Measurements from ENCODE around the gene GJD4. TPM values are rescaled to one million over a fixed set of nuclear protein-coding genes. Genes with fewer than 3 reads are reported as not detected.

GJD4 gene
- total and polyA plus RNA-seq, 2 donors (not counting 3 experiments of a cell fraction or from before 2014, with no cell fraction given): not detected

GRCh38 chr10:35626971-35627507 is 21.9 kb downstream of the GJD4 start:
- no peaks in the 10 kb centered on the region for H3K36me3 ChIP-seq (ENCODE audit: control insufficient read depth in 2 of 2, extremely low read depth in 1 of 2, insufficient read depth in 2 of 2, low read length in 2 of 2)
- no peaks in the 10 kb centered on the region for H3K9me1 ChIP-seq (replicated peaks; ENCODE audit: control insufficient read depth, extremely low read depth, insufficient read depth, low read length)
- ChIA-PET CTCF (interaction anchor here (0.7 to 1.5 kb wide), 5 partner anchors 8 to 1152 kb away, joined by 3 to 7 read pairs (median 4); no protein-coding TSS in a partner anchor), POLR2A (no interaction called here)
- peak; percentile 19 for TF ChIP-seq JUN (IDR thresholded peaks at IDR 0.05; ENCODE audit: borderline replicate concordance, insufficient read depth, insufficient read length, low read depth)
- TF ChIP-seq FOS (IDR thresholded peaks at IDR 0.05; ENCODE audit: borderline replicate concordance, insufficient read depth, low read length): peak; percentile 74
- no peak for TF ChIP-seq MAX (IDR thresholded peaks at IDR 0.05; ENCODE audit: insufficient read depth, insufficient read length)
- TF ChIP-seq POLR2A (IDR thresholded peaks at IDR 0.05; ENCODE audit: low read depth, low read length): no peak
- no peak for TF ChIP-seq POLR2AphosphoS5 (IDR thresholded peaks at IDR 0.05; ENCODE audit: insufficient read depth, low read depth, low read length)
- no peak for TF ChIP-seq MYC (IDR thresholded peaks at IDR 0.05; ENCODE audit: low read depth, low read length)
- TF ChIP-seq GATA2 (IDR thresholded peaks at IDR 0.05; ENCODE audit: insufficient read depth, insufficient read length, low read depth, low read length): no peak
- TF ChIP-seq, protein P1, sequence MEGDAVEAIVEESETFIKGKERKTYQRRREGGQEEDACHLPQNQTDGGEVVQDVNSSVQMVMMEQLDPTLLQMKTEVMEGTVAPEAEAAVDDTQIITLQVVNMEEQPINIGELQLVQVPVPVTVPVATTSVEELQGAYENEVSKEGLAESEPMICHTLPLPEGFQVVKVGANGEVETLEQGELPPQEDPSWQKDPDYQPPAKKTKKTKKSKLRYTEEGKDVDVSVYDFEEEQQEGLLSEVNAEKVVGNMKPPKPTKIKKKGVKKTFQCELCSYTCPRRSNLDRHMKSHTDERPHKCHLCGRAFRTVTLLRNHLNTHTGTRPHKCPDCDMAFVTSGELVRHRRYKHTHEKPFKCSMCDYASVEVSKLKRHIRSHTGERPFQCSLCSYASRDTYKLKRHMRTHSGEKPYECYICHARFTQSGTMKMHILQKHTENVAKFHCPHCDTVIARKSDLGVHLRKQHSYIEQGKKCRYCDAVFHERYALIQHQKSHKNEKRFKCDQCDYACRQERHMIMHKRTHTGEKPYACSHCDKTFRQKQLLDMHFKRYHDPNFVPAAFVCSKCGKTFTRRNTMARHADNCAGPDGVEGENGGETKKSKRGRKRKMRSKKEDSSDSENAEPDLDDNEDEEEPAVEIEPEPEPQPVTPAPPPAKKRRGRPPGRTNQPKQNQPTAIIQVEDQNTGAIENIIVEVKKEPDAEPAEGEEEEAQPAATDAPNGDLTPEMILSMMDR (IDR thresholded peaks at IDR 0.05; ENCODE audit: extremely low read depth in 1 of 2, insufficient read depth in 1 of 2, low read depth in 1 of 2, low read length in 2 of 2): no peak
- TF ChIP-seq EZH2 (IDR thresholded peaks at IDR 0.05; ENCODE audit: borderline replicate concordance, low read depth, low read length, severe bottlenecking): no peak
- H4K20me1 ChIP-seq (replicated peaks; ENCODE audit: control insufficient read depth, extremely low read depth, insufficient read depth, low read length): no peaks in the 10 kb centered on the region
- intact Hi-C loops (cut with micrococcal nuclease): no loop called here
- peak overlapping the region; percentile 37 for H3K27ac ChIP-seq (ENCODE audit: insufficient read depth, low read depth, low read length)
- H3K4me2 ChIP-seq (ENCODE audit: insufficient read depth, low read length): peak overlapping the region; percentile 8
- H3K9me3 ChIP-seq (replicated peaks; ENCODE audit: control insufficient read depth, insufficient read depth, low read length): no peaks in the 10 kb centered on the region
- dilution Hi-C loops (cut with MboI; ENCODE audit: extremely low pct_ligation_motif_present, low sequenced_read_pairs): no loop called here
- no peaks in the 10 kb centered on the region for H3K79me2 ChIP-seq (ENCODE audit: control insufficient read depth, insufficient read depth, low read length)
- no peak overlapping the region for H3K4me3 ChIP-seq (replicated peaks in 1 of 3; ENCODE audit: insufficient read depth in 1 of 3, low read depth in 1 of 3, low read length in 3 of 3)
- no TSS peak for BruUV-seq (replicated peaks)
- peak; percentile 34 for DNase-seq (ENCODE audit: low read depth, low spot score)
- H2AFZ ChIP-seq (ENCODE audit: low read depth, low read length): peak overlapping the region; percentile 25
- peaks cover 9% of the 10 kb centered on the region for H3K4me1 ChIP-seq (ENCODE audit: control insufficient read depth, extremely low read depth, insufficient read depth, low read length)
- no peak overlapping the region for H3K9ac ChIP-seq (replicated peaks; ENCODE audit: extremely low read depth, insufficient read depth, low read length)
- peak; percentile 78 for FAIRE-seq
- H3K27me3 ChIP-seq (ENCODE audit: control insufficient read depth in 2 of 2, insufficient read depth in 2 of 2, low read length in 2 of 2): peaks cover 0 to 2% of the 10 kb centered on the region in 2 experiments
